ENCODE results near the gene TRAPPC12. TPM values are rescaled to one million over a fixed set of nuclear protein-coding genes. Genes with fewer than 3 reads are reported as not detected.

Gene TRAPPC12
- 10 to 100 TPM; 52.2 to 90.7 (median 77.6) TPM for total RNA-seq

GRCh38 chr2:3379647-3380534 is at the start of gene TRAPPC12:
Gene TRAPPC12, plus strand, starts transcription at chr2:3379694. Its CDS starts 7,930 bp downstream, at chr2:3387624.
- Histone ChIP-seq H3K36me3 (peaks cover 0 to 13% of the 10 kb centered on the region in 2 donors), H3K4me1 (peaks cover 0 to 39% (median 12%) of the 10 kb centered on the region in 3 donors), H3K9me3 (no peaks in the 10 kb centered on the region), H3K27me3 (no peaks in the 10 kb centered on the region), H3K4me3 (peak within 1 kb of the TSS; percentile 82 to 86), H3K27ac (peak within 1 kb of the TSS; percentile 79 to 93 (median 90))
- ATAC-seq = peak; percentile 82
- TF ChIP-seq, protein P1, sequence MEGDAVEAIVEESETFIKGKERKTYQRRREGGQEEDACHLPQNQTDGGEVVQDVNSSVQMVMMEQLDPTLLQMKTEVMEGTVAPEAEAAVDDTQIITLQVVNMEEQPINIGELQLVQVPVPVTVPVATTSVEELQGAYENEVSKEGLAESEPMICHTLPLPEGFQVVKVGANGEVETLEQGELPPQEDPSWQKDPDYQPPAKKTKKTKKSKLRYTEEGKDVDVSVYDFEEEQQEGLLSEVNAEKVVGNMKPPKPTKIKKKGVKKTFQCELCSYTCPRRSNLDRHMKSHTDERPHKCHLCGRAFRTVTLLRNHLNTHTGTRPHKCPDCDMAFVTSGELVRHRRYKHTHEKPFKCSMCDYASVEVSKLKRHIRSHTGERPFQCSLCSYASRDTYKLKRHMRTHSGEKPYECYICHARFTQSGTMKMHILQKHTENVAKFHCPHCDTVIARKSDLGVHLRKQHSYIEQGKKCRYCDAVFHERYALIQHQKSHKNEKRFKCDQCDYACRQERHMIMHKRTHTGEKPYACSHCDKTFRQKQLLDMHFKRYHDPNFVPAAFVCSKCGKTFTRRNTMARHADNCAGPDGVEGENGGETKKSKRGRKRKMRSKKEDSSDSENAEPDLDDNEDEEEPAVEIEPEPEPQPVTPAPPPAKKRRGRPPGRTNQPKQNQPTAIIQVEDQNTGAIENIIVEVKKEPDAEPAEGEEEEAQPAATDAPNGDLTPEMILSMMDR (IDR thresholded peaks at IDR 0.05) = peak in 3 of 4 experiments; percentile 13 to 70 (median 32)
- TF ChIP-seq EP300 (IDR thresholded peaks at IDR 0.05) (no peak), POLR2A (IDR thresholded peaks at IDR 0.05) (peak; percentile 65 to 66), POLR2AphosphoS5 (IDR thresholded peaks at IDR 0.05) (peak; percentile 88)
- WGBS, 2 donors (ENCODE audit: low coverage in 1 of 2) = 2 to 5% methylated on average over 10 to 14 of the region's 61 CpGs

- ATAC-seq = no peak
- H3K9me3 ChIP-seq = no peaks in the 10 kb centered on the region
- TF ChIP-seq, protein P1 (IDR thresholded peaks at IDR 0.05) = no peak
- TF ChIP-seq POLR2AphosphoS5 (IDR thresholded peaks at IDR 0.05) = no peak
- TF ChIP-seq EP300 (IDR thresholded peaks at IDR 0.05) = no peak
- no peak for TF ChIP-seq POLR2A (IDR thresholded peaks at IDR 0.05)
- no peak overlapping the region for H3K4me3 ChIP-seq
- 83 to 91% methylated on average over 6 to 8 of the region's 8 CpGs for WGBS, 2 donors (ENCODE audit: low coverage in 1 of 2)
- peaks cover 0 to 42% of the 10 kb centered on the region in 2 donors for H3K36me3 ChIP-seq
- peaks cover 0 to 7% (median 0%) of the 10 kb centered on the region in 3 donors for H3K4me1 ChIP-seq
- no peak overlapping the region for H3K27ac ChIP-seq
- H3K27me3 ChIP-seq = no peaks in the 10 kb centered on the region
These were observed 47.4 kb upstream of the TRAPPC12 start for GRCh38 chr2:3332133-3332532.

DNA sequence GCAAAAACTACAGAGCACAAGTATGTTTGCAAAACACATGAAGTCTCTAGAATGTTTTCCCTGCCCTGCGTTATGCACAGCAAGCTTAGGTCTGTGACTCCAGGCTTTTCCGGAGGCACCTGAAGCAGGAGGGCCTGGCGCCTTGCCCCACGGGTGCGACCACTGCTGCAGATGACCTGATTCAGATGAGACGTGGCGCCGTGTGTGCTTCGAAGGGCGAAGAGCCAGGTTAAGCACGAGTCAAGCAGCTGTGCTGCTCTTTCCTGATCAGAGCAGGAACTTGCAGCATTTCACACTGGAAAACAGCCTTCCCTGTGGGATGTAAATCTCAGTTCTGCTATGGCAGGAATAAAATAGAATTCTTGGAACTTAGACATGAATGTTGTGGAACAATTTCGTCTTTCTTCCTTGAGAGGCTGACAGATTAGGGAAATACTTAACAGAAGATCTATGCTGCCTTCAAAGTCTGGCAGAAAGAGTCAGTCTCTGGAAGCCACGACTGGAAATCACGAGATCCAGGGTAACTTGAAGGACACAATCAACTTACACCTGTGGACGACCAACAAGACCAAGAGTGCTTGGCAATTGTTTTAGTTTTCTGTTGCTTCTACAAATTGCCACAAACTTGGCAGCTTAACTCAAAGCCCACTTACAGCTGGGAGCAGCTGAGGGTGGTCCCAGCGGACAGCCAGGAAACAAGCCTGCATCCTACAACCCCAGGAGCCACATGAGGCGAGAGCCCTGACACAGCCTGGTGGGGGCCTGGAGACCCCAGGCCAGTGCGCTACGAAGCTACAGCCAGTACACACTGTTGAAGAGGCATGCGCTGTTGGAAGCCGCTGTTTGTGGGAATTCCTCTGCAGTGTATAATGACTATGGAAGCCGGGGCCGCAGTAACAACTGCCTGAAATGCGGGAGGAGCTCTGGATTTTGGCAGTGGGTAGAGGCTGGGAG is 44.8 kb upstream of the TRAPPC12 start:
- no peaks in the 10 kb centered on the region for H3K27me3 ChIP-seq
- H3K4me1 ChIP-seq = peaks cover 0 to 7% (median 0%) of the 10 kb centered on the region in 3 donors
- 47 to 57% methylated on average over 6 to 12 of the region's 24 CpGs for WGBS, 2 donors (ENCODE audit: low coverage in 1 of 2)
- TF ChIP-seq EP300 (IDR thresholded peaks at IDR 0.05) = no peak
- TF ChIP-seq POLR2A (IDR thresholded peaks at IDR 0.05) = no peak
- no peak for TF ChIP-seq POLR2AphosphoS5 (IDR thresholded peaks at IDR 0.05)
- TF ChIP-seq, protein P1 (IDR thresholded peaks at IDR 0.05) = no peak
- no peak overlapping the region for H3K4me3 ChIP-seq
- no peak for ATAC-seq
- H3K9me3 ChIP-seq = no peaks in the 10 kb centered on the region
- H3K36me3 ChIP-seq = peaks cover 0 to 48% of the 10 kb centered on the region in 2 donors
- H3K27ac ChIP-seq = no peak overlapping the region

GRCh38 chr2:3336844-3337243 is 42.6 kb upstream of the TRAPPC12 start:
- H3K4me1 ChIP-seq = peaks cover 0 to 7% (median 0%) of the 10 kb centered on the region in 3 donors
- WGBS, 2 donors (ENCODE audit: low coverage in 1 of 2) = 67 to 96% methylated on average over 1 to 2 of the region's 2 CpGs
- no peaks in the 10 kb centered on the region for H3K27me3 ChIP-seq
- no peak for ATAC-seq
- TF ChIP-seq, protein P1 (IDR thresholded peaks at IDR 0.05) = no peak
- TF ChIP-seq POLR2AphosphoS5 (IDR thresholded peaks at IDR 0.05) (no peak), EP300 (IDR thresholded peaks at IDR 0.05) (no peak), POLR2A (IDR thresholded peaks at IDR 0.05) (no peak)
- peaks cover 0 to 42% of the 10 kb centered on the region in 2 donors for H3K36me3 ChIP-seq
- H3K9me3 ChIP-seq = no peaks in the 10 kb centered on the region
- H3K4me3 ChIP-seq = no peak overlapping the region
- no peak overlapping the region for H3K27ac ChIP-seq

All from gastroesophageal sphincter (tissue), 4 donors.